SK-N-SH (cell line): ENCODE measurements around the gene C21orf91. TPM values are rescaled to one million over a fixed set of nuclear protein-coding genes. Genes with fewer than 3 reads are reported as not detected.

Source experiments
- CTCF ChIA-PET: fragments of 300-600, 350-600 bp; formaldehyde crosslinking; extraction: SDS; loops from one replicate; lab custom pipeline; 2021; lab: Yijun Ruan, JAX
- POLR2A ChIA-PET: fragments of 350-600 bp; sonication (Branson Sonifier 250); formaldehyde crosslinking; extraction: SDS; loops from one replicate; lab custom pipeline; 2020; ENCODE audit warnings: antibody characterized with exemption, inconsistent platforms; lab: Yijun Ruan, JAX
- DNase-seq: peaks from one replicate; pipeline ENCODE4 v3.0.0; 2012
- H2AFZ ChIP-seq: fragments of 200-600 bp; sonication (generic); 2 replicates; pipeline ENCODE4 v1.8.1; 2016; ENCODE audit warnings: antibody characterized with exemption, mild to moderate bottlenecking, low read depth
- H3F3A ChIP-seq: fragments of 200-600 bp; sonication (generic); replicated peaks from 2 replicates; pipeline ENCODE3; 2016; ENCODE audit warnings: antibody characterized with exemption, mild to moderate bottlenecking; ENCODE audit not compliant: insufficient read depth
- H3K27ac ChIP-seq, 2 experiments: fragments of 200-500 bp in 1 of 2; fragments of 200-600 bp in 1 of 2; sonication (Bioruptor generic) in 1 of 2; sonication (generic), shearing (Covaris generic) in 1 of 2; 2 replicates each; pipeline versions ENCODE4 v1.5.1 to v1.6.1; 2014 to 2016; ENCODE audit warnings: low read depth in 2 of 2, inconsistent platforms in 1 of 2, low read length in 1 of 2, mild to moderate bottlenecking in 1 of 2, mixed read lengths in 1 of 2
- H3K27me3 ChIP-seq: fragments of 200-600 bp; sonication (generic), shearing (Covaris generic); 2 replicates; pipeline ENCODE4 v1.6.1; 2016; ENCODE audit warnings: mixed run types; ENCODE audit not compliant: insufficient read depth
- H3K36me3 ChIP-seq, 2 experiments: fragments of 200-500 bp in 1 of 2; fragments of 200-600 bp in 1 of 2; sonication (Bioruptor generic) in 1 of 2; sonication (generic) in 1 of 2; replicated peaks in 1 of 2; 2 replicates each; pipeline versions ENCODE3 to v1.5.1; 2014 to 2016; ENCODE audit warnings: low read length in 1 of 2, mild to moderate bottlenecking in 1 of 2; ENCODE audit not compliant: insufficient read depth in 2 of 2, control insufficient read depth in 1 of 2
- H3K4me1 ChIP-seq, 2 experiments: fragments of 200-500 bp in 1 of 2; fragments of 200-600 bp in 1 of 2; sonication (Bioruptor generic) in 1 of 2; sonication (generic), shearing (Covaris generic) in 1 of 2; 2 replicates each; pipeline versions ENCODE4 v1.5.1 to v1.6.1; 2014 to 2016; ENCODE audit warnings: low read depth in 1 of 2, low read length in 1 of 2, mixed run types in 1 of 2; ENCODE audit not compliant: insufficient read depth in 2 of 2, control insufficient read depth in 1 of 2
- H3K4me2 ChIP-seq: fragments of 200-600 bp; sonication (generic), shearing (Covaris generic); 2 replicates; pipeline ENCODE4 v1.6.1; 2017; ENCODE audit warnings: mixed run types
- H3K4me3 ChIP-seq, 2 experiments: fragments of 200-500 bp in 1 of 2; fragments of 200-600 bp in 1 of 2; sonication (Bioruptor generic) in 1 of 2; sonication (generic), shearing (Covaris generic) in 1 of 2; 2 replicates each; pipeline versions ENCODE4 v1.5.1 to v1.8.1; 2014 to 2016; ENCODE audit warnings: low read depth in 2 of 2, inconsistent platforms in 1 of 2, low read length in 1 of 2, mild to moderate bottlenecking in 1 of 2, mixed read lengths in 1 of 2, moderate library complexity in 1 of 2
- H3K79me2 ChIP-seq: fragments of 200-600 bp; sonication (generic); 2 replicates; pipeline ENCODE4 v1.8.1; 2017; ENCODE audit warnings: mild to moderate bottlenecking; ENCODE audit not compliant: insufficient read depth
- H3K9ac ChIP-seq: fragments of 200-600 bp; sonication (generic); 2 replicates; pipeline ENCODE4 v1.6.1; 2017; ENCODE audit warnings: mixed run types
- H3K9me2 ChIP-seq: fragments of 200-600 bp; sonication (generic); 2 replicates; pipeline ENCODE4 v1.6.1; 2017; ENCODE audit warnings: mixed run types
- H3K9me3 ChIP-seq: fragments of 200-600 bp; sonication (generic); 2 replicates; pipeline ENCODE4 v1.6.1; 2017; ENCODE audit warnings: mixed run types, mild to moderate bottlenecking, moderate library complexity
- H4K20me1 ChIP-seq: fragments of 200-600 bp; sonication (generic); 2 replicates; pipeline ENCODE4 v1.6.1; 2017; ENCODE audit warnings: mild to moderate bottlenecking, mixed run types; ENCODE audit not compliant: insufficient read depth
- FOSL2 ChIP-seq: IDR thresholded peaks from 2 replicates; pipeline ENCODE4 v1.4.0; 2012; ENCODE audit warnings: low read depth, mild to moderate bottlenecking, moderate library complexity, borderline replicate concordance
- FOXJ3 ChIP-seq: sonication (generic); formaldehyde crosslinking; IDR thresholded peaks from 2 replicates; pipeline ENCODE4 v1.5.1; 2020; ENCODE audit warnings: mild to moderate bottlenecking, missing genetic modification reagents
- TAF1 ChIP-seq: IDR thresholded peaks from 2 replicates; pipeline ENCODE4 v1.6.1; 2012; ENCODE audit warnings: low read depth, mild to moderate bottlenecking, low read length, moderate library complexity, borderline replicate concordance
- WGBS: methylation state at CpG from one replicate; pipeline ENCODE4 v1.1.6; 2017; ENCODE audit warnings: low lambda C conversion rate; 5-methylcytosine and 5-hydroxymethylcytosine counted together
- polyA plus RNA-seq, 3 experiments: library from polyadenylated mRNA; depleted of rRNA; stranded (reverse); fragments of >200 nt; gene quantifications; 2 replicates each; pipeline ENCODE4 v1.2.3, GENCODE V29; 2012
- TF ChIP-seq, protein P1 (sequence below): IDR thresholded peaks from 2 replicates; pipeline ENCODE4; 2012
- TF ChIP-seq, protein P2 (sequence below): fragments of 150-350 bp; IDR thresholded peaks from 2 replicates; pipeline ENCODE4 v1.6.1; 2016; ENCODE audit warnings: mild to moderate bottlenecking, low read depth, low read length

The C21orf91 gene
- polyA plus RNA-seq, 1 of the 3 experiments (the other 2 are of a cell fraction): 2.2 TPM

DNA sequence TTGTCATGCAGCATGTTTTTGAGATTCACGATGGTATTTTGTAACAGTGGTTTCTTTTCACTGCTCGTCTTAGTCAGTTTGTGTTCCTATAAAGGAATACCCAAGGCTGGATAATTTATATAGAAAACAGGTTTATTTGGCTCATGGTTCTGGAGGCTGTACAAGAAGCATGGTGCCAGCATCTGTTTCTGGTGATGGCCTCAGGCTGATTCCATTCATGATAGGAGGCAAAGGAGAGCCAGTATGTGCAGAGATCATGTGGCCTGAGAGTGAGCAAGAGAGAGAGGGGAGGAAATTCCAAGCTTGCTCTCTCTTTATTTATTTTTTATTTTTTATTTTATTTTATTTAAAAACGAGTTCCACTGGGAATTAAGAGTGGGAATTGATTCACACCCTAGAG is 2.0 kb upstream of the C21orf91 start:
- H3K9me2 ChIP-seq: no peaks in the 10 kb centered on the region
- DNase-seq: no peak
- H3K9ac ChIP-seq: no peak overlapping the region
- ChIA-PET POLR2A (no interaction called here), CTCF (no interaction called here)
- H3K4me3 ChIP-seq: no peak overlapping the region
- no peak overlapping the region for H3K4me2 ChIP-seq
- no peak overlapping the region for H2AFZ ChIP-seq
- H3K36me3 ChIP-seq: peaks cover 3 to 9% of the 10 kb centered on the region in 2 experiments
- no peaks in the 10 kb centered on the region for H4K20me1 ChIP-seq
- no peaks in the 10 kb centered on the region; the same call in 1 of the 2 replicates for H3K79me2 ChIP-seq
- WGBS: 62% methylated on average over 3 of the region's 3 CpGs
- peaks cover 3 to 7% of the 10 kb centered on the region in 2 experiments; a peak in 2 of 4 replicates for H3K4me1 ChIP-seq
- no peaks in the 10 kb centered on the region for H3K9me3 ChIP-seq
- no peaks in the 10 kb centered on the region for H3K27me3 ChIP-seq
- H3K27ac ChIP-seq: no peak overlapping the region
- H3F3A ChIP-seq: peaks cover 4% of the 10 kb centered on the region
- TF ChIP-seq, protein P1, sequence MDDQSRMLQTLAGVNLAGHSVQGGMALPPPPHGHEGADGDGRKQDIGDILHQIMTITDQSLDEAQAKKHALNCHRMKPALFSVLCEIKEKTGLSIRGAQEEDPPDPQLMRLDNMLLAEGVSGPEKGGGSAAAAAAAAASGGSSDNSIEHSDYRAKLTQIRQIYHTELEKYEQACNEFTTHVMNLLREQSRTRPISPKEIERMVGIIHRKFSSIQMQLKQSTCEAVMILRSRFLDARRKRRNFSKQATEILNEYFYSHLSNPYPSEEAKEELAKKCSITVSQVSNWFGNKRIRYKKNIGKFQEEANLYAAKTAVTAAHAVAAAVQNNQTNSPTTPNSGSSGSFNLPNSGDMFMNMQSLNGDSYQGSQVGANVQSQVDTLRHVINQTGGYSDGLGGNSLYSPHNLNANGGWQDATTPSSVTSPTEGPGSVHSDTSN: no peak

- peaks cover 3 to 7% of the 10 kb centered on the region in 2 experiments; a peak in 2 of 4 replicates for H3K4me1 ChIP-seq
- WGBS: 16% methylated on average over 6 of the region's 6 CpGs
- CTCF ChIA-PET: no interaction called here
- no peaks in the 10 kb centered on the region for H4K20me1 ChIP-seq
- TF ChIP-seq TAF1 (no peak), FOSL2 (no peak), FOXJ3 (CRISPR knock-in tag) (no peak)
- TF ChIP-seq, protein P2, sequence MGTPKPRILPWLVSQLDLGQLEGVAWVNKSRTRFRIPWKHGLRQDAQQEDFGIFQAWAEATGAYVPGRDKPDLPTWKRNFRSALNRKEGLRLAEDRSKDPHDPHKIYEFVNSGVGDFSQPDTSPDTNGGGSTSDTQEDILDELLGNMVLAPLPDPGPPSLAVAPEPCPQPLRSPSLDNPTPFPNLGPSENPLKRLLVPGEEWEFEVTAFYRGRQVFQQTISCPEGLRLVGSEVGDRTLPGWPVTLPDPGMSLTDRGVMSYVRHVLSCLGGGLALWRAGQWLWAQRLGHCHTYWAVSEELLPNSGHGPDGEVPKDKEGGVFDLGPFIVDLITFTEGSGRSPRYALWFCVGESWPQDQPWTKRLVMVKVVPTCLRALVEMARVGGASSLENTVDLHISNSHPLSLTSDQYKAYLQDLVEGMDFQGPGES: no peak
- TF ChIP-seq, protein P1: no peak
- TF ChIP-seq, all 33 proteins: peak for 0
- Histone ChIP-seq H3K4me3 (peak overlapping the region; percentile 86 to 93), H3K9me2 (no peaks in the 10 kb centered on the region), H3K27ac (peak overlapping the region; percentile 63 to 88; a peak in 3 of 4 replicates), H3K4me2 (peak overlapping the region; percentile 85), H3K27me3 (no peaks in the 10 kb centered on the region), H2AFZ (peak overlapping the region; percentile 93), H3K9me3 (no peaks in the 10 kb centered on the region), H3F3A (peaks cover 4% of the 10 kb centered on the region), H3K79me2 (no peaks in the 10 kb centered on the region; the same call in 1 of the 2 replicates), H3K36me3 (peaks cover 5 to 14% of the 10 kb centered on the region in 2 experiments), H3K9ac (peak overlapping the region; percentile 77)
- POLR2A ChIA-PET: interaction anchor here (2.0 kb wide), 1 partner anchor 36 kb away, joined by 6 read pairs; no protein-coding TSS in a partner anchor
- peak; percentile 5 for DNase-seq
Observed at GRCh38 chr21:17819877-17820229, 697 bp upstream of the C21orf91 start.
